Measurements from ENCODE around the gene MPP3.

Gene MPP3

GRCh38 chr17:43814026-43814425 is 18.9 kb downstream of the MPP3 start:
- DNase-seq (ENCODE audit: low read depth, low spot score), result no peak
- POLR2A ChIA-PET, result no interaction called here
- TF ChIP-seq, protein P1, sequence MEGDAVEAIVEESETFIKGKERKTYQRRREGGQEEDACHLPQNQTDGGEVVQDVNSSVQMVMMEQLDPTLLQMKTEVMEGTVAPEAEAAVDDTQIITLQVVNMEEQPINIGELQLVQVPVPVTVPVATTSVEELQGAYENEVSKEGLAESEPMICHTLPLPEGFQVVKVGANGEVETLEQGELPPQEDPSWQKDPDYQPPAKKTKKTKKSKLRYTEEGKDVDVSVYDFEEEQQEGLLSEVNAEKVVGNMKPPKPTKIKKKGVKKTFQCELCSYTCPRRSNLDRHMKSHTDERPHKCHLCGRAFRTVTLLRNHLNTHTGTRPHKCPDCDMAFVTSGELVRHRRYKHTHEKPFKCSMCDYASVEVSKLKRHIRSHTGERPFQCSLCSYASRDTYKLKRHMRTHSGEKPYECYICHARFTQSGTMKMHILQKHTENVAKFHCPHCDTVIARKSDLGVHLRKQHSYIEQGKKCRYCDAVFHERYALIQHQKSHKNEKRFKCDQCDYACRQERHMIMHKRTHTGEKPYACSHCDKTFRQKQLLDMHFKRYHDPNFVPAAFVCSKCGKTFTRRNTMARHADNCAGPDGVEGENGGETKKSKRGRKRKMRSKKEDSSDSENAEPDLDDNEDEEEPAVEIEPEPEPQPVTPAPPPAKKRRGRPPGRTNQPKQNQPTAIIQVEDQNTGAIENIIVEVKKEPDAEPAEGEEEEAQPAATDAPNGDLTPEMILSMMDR (IDR thresholded peaks at IDR 0.05; ENCODE audit: insufficient read depth, low read length, missing control alignments), result no peak
- H3K4me3 ChIP-seq (ENCODE audit: low read depth, low read length), result no peak overlapping the region
- CTCF ChIA-PET, result interaction anchor here (0.9 kb wide), 1 partner anchor 46 kb away, joined by 3 read pairs; no protein-coding TSS in a partner anchor

DNA sequence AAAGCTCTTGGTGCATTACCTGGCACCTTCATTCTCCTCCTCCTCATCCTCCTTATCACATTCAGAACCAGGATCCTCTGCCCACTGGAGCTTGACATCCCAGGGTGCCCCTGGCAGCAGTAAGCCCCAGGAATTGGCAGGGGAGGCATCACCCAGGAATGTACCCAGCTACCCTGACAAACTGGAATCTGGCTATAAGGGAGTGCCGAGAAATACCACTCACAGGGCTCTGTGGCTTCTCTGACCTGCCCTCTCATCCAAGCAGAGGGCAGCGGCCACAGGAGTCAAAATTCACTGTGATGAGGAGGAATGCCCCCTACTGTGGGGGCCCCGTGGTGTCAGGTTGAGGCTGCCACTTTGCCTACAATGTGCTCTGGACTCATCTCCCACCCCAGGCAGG is 19.6 kb downstream of the MPP3 start:
- no peak overlapping the region for H3K4me3 ChIP-seq (ENCODE audit: low read depth, low read length)
- no peak for DNase-seq (ENCODE audit: low read depth, low spot score)
- ChIA-PET POLR2A (no interaction called here), CTCF (interaction anchor here (0.9 kb wide), 2 partner anchors 9 to 46 kb away, joined by 3 read pairs; no protein-coding TSS in a partner anchor)
- TF ChIP-seq, protein P1 (IDR thresholded peaks at IDR 0.05; ENCODE audit: insufficient read depth, low read length, missing control alignments), result no peak

DNA sequence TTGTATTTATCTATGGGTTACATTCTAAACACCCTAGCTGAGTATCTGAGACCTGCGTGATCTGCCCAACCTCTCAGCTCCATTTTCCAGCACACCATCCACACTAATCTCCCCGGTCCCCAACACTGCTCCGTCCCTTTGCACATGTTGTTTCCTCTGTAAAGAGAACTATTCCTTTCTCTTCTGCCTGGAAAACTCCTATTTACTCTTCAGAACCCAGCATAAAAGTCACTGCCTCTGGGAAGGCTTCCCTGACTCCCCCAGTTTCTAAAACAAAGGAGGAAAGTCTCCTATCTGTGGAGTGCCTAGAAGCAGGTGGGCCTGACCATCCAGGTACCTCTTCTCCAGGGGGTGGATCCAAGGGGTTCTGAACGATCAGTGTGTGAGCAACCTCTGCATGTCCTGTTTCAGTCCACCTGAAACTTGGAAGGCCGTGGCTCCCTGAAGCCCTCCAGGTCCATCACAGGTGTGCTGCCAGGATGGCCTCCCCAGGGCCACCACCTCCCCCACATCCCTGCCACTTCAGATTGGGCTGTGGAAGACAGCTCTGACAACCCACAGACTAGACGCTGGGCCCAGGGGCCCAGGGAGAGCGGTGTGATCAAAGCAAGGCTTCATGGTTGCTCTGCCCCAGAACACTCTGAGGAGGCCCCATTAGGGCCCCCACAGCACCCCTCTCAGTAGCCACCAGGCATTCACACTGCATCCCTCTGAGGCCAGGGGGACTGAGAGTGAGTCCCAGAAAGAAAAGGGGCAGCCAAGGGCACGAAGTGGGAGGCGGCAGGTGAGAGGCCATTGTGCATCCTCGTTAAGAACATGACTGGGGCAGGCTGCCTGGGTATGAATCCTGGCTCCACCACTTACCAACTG is 20.3 kb downstream of the MPP3 start:
- POLR2A ChIA-PET, result no interaction called here
- DNase-seq (ENCODE audit: low read depth, low spot score), result no peak
- H3K4me3 ChIP-seq (ENCODE audit: low read depth, low read length), result no peak overlapping the region
- TF ChIP-seq, protein P1 (IDR thresholded peaks at IDR 0.05; ENCODE audit: insufficient read depth, low read length, missing control alignments), result no peak
- CTCF ChIA-PET, result interaction anchor here (0.9 to 1.5 kb wide), 2 partner anchors 9 to 34 kb away, joined by 3 read pairs; no protein-coding TSS in a partner anchor

- ChIA-PET POLR2A (no interaction called here), CTCF (interaction anchor here (0.7 kb wide), 1 partner anchor 13 kb away, joined by 3 read pairs; no protein-coding TSS in a partner anchor)
Measured at GRCh38 chr17:43810823-43811222, 22.1 kb downstream of the MPP3 start.

DNA sequence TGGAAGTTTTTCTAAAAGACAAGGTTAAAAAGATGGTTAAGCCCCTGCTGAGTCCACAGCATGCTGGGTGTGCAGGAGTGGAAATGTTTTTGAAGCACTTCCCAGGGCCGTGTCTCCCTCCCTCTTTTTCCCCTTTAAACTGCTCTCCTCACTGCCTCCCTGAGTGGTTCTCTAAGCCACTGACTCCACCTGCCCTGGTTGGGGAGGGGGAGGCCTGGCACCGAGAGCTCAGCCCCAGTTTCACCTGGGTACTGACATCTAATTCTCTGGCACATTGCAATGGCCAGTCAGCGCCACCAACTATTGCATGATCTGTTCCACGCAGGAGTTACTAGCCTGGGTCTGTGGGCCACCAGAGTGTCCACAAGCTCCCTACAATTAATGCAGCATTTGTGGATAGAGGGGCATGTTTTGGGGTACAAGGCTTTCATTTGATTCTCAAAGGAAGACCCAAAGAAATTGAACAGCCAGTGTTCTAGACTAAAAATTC is 22.7 kb downstream of the MPP3 start:
- DNase-seq (ENCODE audit: low read depth, low spot score), result no peak
- POLR2A ChIA-PET, result no interaction called here
- TF ChIP-seq, protein P1 (IDR thresholded peaks at IDR 0.05; ENCODE audit: insufficient read depth, low read length, missing control alignments), result no peak
- no peak overlapping the region for H3K4me3 ChIP-seq (ENCODE audit: low read depth, low read length)
- CTCF ChIA-PET, result no interaction called here

More at GRCh38 chr17:43810823-43811222, 22.1 kb downstream of the MPP3 start:
- no peak for DNase-seq (ENCODE audit: low read depth, low spot score)
- TF ChIP-seq, protein P1 (IDR thresholded peaks at IDR 0.05; ENCODE audit: insufficient read depth, low read length, missing control alignments), result no peak
- no peak overlapping the region for H3K4me3 ChIP-seq (ENCODE audit: low read depth, low read length)

- CTCF ChIA-PET, result interaction anchor here (1.8 kb wide), 1 partner anchor 37 kb away, joined by 6 read pairs; the partner anchor contains the start of gene CD300LG
- POLR2A ChIA-PET, result no interaction called here
Measured at GRCh38 chr17:43809121-43809520, 23.8 kb downstream of the MPP3 start.

More at GRCh38 chr17:43809121-43809520, 23.8 kb downstream of the MPP3 start:
- no peak overlapping the region for H3K4me3 ChIP-seq (ENCODE audit: low read depth, low read length)
- TF ChIP-seq, protein P1 (IDR thresholded peaks at IDR 0.05; ENCODE audit: insufficient read depth, low read length, missing control alignments), result no peak
- DNase-seq (ENCODE audit: low read depth, low spot score), result no peak

All from AG04449 (cell line).